Parathyroid adenoma (tissue), 2 donors: ENCODE data around the gene ULK3.

Experiments used
- H2AFZ ChIP-seq: fragments of 300-600 bp; sonication (generic); one replicate; pipeline ENCODE4 v1.7.0; 2017; ENCODE audit warnings: antibody characterized with exemption, mild to moderate bottlenecking
- H3K27ac ChIP-seq: fragments of 300-600 bp; sonication (generic); one replicate; pipeline ENCODE4 v1.7.0; 2017
- H3K27me3 ChIP-seq: fragments of 300-600 bp; sonication (generic); one replicate; pipeline ENCODE4 v1.7.0; 2017; ENCODE audit warnings: low read length; ENCODE audit not compliant: control insufficient read depth, insufficient read depth
- H3K36me3 ChIP-seq: fragments of 300-600 bp; sonication (generic); one replicate; pipeline ENCODE4 v1.7.0; 2017; ENCODE audit warnings: low read length; ENCODE audit not compliant: control insufficient read depth, insufficient read depth
- H3K4me1 ChIP-seq: fragments of 300-600 bp; sonication (generic); one replicate; pipeline ENCODE4 v1.7.0; 2017; ENCODE audit warnings: control low read depth
- H3K4me2 ChIP-seq: fragments of 300-600 bp; sonication (generic); one replicate; pipeline ENCODE4 v1.7.0; 2017; ENCODE audit warnings: low read length
- H3K4me3 ChIP-seq: fragments of 300-600 bp; sonication (generic); one replicate; pipeline ENCODE4 v1.7.0; 2017; ENCODE audit warnings: low read depth, low read length
- H3K79me2 ChIP-seq: fragments of 300-600 bp; sonication (generic); one replicate; pipeline ENCODE4 v1.7.0; 2017; ENCODE audit warnings: control low read depth
- H3K9ac ChIP-seq: fragments of 300-600 bp; sonication (generic); one replicate; pipeline ENCODE4 v1.7.0; 2017; ENCODE audit warnings: mild to moderate bottlenecking
- H3K9me3 ChIP-seq: fragments of 300-600 bp; sonication (generic); one replicate; pipeline ENCODE4 v1.7.0; 2017; ENCODE audit warnings: low read length; ENCODE audit not compliant: control insufficient read depth
- CTCF ChIP-seq: fragments of 300-600 bp; sonication (generic); IDR thresholded peaks from one replicate; pipeline ENCODE4 v1.7.0; 2017; ENCODE audit warnings: antibody characterized with exemption, mild to moderate bottlenecking
- donor health status: primary hyperparathyroidism.

ULK3 gene

GRCh38 chr15:74787251-74788041 lies 55.5 kb downstream of the ULK3 start:
- Histone ChIP-seq H3K79me2 (peaks cover 11% of the 10 kb centered on the region), H3K36me3 (no peaks in the 10 kb centered on the region), H3K27ac (peak overlapping the region; percentile 11), H3K4me2 (no peak overlapping the region), H2AFZ (no peak overlapping the region), H3K4me1 (peaks cover 10% of the 10 kb centered on the region), H3K4me3 (no peak overlapping the region), H3K27me3 (no peaks in the 10 kb centered on the region), H3K9me3 (no peaks in the 10 kb centered on the region), H3K9ac (no peak overlapping the region)
- no peak for TF ChIP-seq CTCF

GRCh38 chr15:74786551-74787165 lies 56.3 kb downstream of the ULK3 start:
- H3K27ac ChIP-seq, result peak overlapping the region; percentile 9
- H3K4me3 ChIP-seq, result no peak overlapping the region
- H3K9me3 ChIP-seq, result no peaks in the 10 kb centered on the region
- H3K9ac ChIP-seq, result no peak overlapping the region
- H3K27me3 ChIP-seq, result no peaks in the 10 kb centered on the region
- H3K79me2 ChIP-seq, result peaks cover 5% of the 10 kb centered on the region
- H3K4me1 ChIP-seq, result peaks cover 10% of the 10 kb centered on the region
- H2AFZ ChIP-seq, result no peak overlapping the region
- no peak for TF ChIP-seq CTCF
- no peak overlapping the region for H3K4me2 ChIP-seq
- no peaks in the 10 kb centered on the region for H3K36me3 ChIP-seq
